Activated CD8-positive, alpha-beta memory T cell treated with anti-CD3 and anti-CD28 coated beads for 36 hours (primary cell): ENCODE results near the gene CERS6. TPM values are rescaled to one million over a fixed set of nuclear protein-coding genes. Genes with fewer than 3 reads are reported as not detected.
"Not testable (repeated sequence)": the region's sequence is repeated elsewhere in the genome, so short reads cannot be mapped to it uniquely, and the experiment has no call there.

Experiments used
- CTCF ChIA-PET: fragments of 350-600 bp; sonication (Branson Sonifier 250); formaldehyde crosslinking; loops from one replicate; lab custom pipeline; 2021; ENCODE audit warnings: antibody characterized with exemption; lab: Charles Lee
- POLR2A ChIA-PET: fragments of 350-600 bp; sonication (Branson Sonifier 250); formaldehyde crosslinking; loops from one replicate; lab custom pipeline; 2021; ENCODE audit warnings: antibody characterized with exemption; lab: Charles Lee
- total RNA-seq, 2 experiments: library from RNA; stranded (reverse); gene quantifications; one replicate each; pipeline ENCODE4 v1.2.3, GENCODE V29; 2021

Gene CERS6
- total RNA-seq = 1 to 10 TPM; 9.4 to 9.5 TPM

- ChIA-PET POLR2A (no interaction called here), CTCF (no interaction called here)
Measured at GRCh38 chr2:168455645-168456520, at the start of gene CERS6. Gene CERS6, plus strand, starts transcription at chr2:168456272. Its CDS starts 177 bp downstream, at chr2:168456449.

- POLR2A ChIA-PET = not testable (repeated sequence)
Measured at GRCh38 chr2:168412301-168412700, 43.8 kb upstream of the CERS6 start.

GRCh38 chr2:168413101-168413500 is 43.0 kb upstream of the CERS6 start:
- POLR2A ChIA-PET, CTCF ChIA-PET: not testable (repeated sequence)

More at GRCh38 chr2:168412301-168412700, 43.8 kb upstream of the CERS6 start:
- CTCF ChIA-PET = not testable (repeated sequence)

- POLR2A ChIA-PET = no interaction called here
- CTCF ChIA-PET = no interaction called here
Measured at GRCh38 chr2:168416555-168416954, 39.5 kb upstream of the CERS6 start.

GRCh38 chr2:168422584-168422983 is 33.5 kb upstream of the CERS6 start:
- ChIA-PET POLR2A (no interaction called here), CTCF (no interaction called here)

- CTCF ChIA-PET = no interaction called here
Measured at GRCh38 chr2:168424112-168424951, 31.7 kb upstream of the CERS6 start.

GRCh38 chr2:168424971-168425370 is 31.1 kb upstream of the CERS6 start:
- CTCF ChIA-PET = no interaction called here
- POLR2A ChIA-PET = no interaction called here

More at GRCh38 chr2:168424112-168424951, 31.7 kb upstream of the CERS6 start:
- POLR2A ChIA-PET = no interaction called here

GRCh38 chr2:168426861-168427260 is 29.2 kb upstream of the CERS6 start:
- ChIA-PET CTCF (no interaction called here), POLR2A (no interaction called here)

GRCh38 chr2:168427451-168427850 is 28.6 kb upstream of the CERS6 start:
- ChIA-PET CTCF (no interaction called here), POLR2A (no interaction called here)

GRCh38 chr2:168428431-168428830 is 27.6 kb upstream of the CERS6 start:
- ChIA-PET CTCF (no interaction called here), POLR2A (no interaction called here)

DNA sequence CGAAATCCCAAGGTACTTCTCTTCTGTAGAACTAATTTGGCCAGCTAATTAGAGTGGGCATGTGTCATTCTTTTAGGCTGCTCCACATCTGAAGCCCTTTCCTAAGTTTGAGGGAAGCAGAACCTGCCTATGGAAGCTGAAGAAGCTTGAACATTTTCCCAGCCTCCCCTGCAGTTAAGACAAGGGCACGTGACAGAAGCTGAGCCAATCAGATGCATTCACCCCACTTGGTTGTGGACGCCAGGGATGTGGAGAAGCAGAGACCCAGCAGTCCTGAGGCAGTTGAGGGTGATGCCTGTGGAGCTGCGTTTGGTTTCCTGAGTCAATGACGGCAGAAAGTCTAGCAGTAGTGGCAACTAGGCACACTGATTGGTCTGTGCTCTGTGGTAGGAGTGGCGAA is 26.1 kb upstream of the CERS6 start:
- ChIA-PET POLR2A (no interaction called here), CTCF (no interaction called here)

DNA sequence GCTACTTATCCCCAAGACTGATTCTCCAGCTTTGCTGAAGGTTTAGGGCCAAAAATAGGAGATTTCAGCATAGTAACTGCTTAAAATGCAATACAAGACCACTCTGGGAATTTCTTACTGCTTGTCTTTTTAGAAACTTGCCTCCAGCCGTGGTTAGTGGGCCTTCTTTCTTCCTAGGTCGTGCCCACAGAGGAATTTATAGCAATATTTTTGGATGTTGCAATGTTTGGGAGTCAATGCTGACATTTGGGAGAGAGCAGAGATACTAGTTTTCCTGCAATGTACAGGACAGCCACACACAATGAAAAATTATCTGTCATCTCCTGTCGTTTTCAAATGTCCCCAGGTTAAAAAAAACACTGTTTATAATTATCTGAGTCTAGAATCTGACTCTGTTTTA is 25.6 kb upstream of the CERS6 start:
- CTCF ChIA-PET = no interaction called here
- POLR2A ChIA-PET = no interaction called here

GRCh38 chr2:168431301-168432024 is 24.6 kb upstream of the CERS6 start:
- ChIA-PET POLR2A (no interaction called here), CTCF (no interaction called here)

GRCh38 chr2:168432100-168432499 is 24.0 kb upstream of the CERS6 start:
- ChIA-PET CTCF (no interaction called here), POLR2A (no interaction called here)

- ChIA-PET CTCF (no interaction called here), POLR2A (no interaction called here)
Measured at GRCh38 chr2:168432565-168433186, 23.4 kb upstream of the CERS6 start.

GRCh38 chr2:168433527-168433926 is 22.5 kb upstream of the CERS6 start:
- CTCF ChIA-PET = no interaction called here
- POLR2A ChIA-PET = no interaction called here

GRCh38 chr2:168434146-168434545 is 21.9 kb upstream of the CERS6 start:
- POLR2A ChIA-PET = no interaction called here
- CTCF ChIA-PET = no interaction called here

DNA sequence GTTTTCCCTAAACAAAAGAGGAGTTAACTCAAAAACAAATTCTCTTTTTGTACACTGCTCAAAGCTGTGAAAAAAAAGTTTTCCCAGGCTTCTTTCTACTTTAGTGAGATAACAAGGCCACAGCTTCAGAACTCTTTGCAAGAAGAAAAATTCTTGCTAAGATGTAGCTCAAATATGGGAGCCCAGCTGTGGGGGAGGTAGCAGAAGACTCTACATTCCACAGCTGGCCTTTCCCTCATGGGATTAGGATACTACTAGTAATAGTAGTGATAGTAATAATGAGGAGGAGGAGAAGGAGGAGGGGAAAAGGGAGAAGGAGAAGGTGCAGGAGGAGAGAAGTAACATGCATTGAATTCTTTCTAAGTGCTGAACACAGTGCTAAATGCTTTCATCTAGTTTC is 19.2 kb upstream of the CERS6 start:
- ChIA-PET CTCF (no interaction called here), POLR2A (no interaction called here)

GRCh38 chr2:168438553-168438952 is 17.5 kb upstream of the CERS6 start:
- POLR2A ChIA-PET = no interaction called here

More at GRCh38 chr2:168438553-168438952, 17.5 kb upstream of the CERS6 start:
- CTCF ChIA-PET = no interaction called here
